HepG2 (cell line): ENCODE results near the gene PLRG1. TPM values are rescaled to one million over a fixed set of nuclear protein-coding genes. Genes with fewer than 3 reads are reported as not detected.

Experiments
- ATAC-seq: fragments of 200-7000 bp; cut with Tn5 transposase; 3 replicates; pipeline ENCODE4 v1.9.1; 2020; ENCODE audit warnings: mild to moderate bottlenecking, moderate library complexity
- BruUV-seq: library from RNA; stranded (reverse); fragments of 400-500 nt; replicated peaks from 2 replicates; lab custom pipeline; 2021; lab: Mats Ljungman, UMichigan
- CTCF ChIA-PET: fragments of 300-600 bp; formaldehyde crosslinking; extraction: SDS; loops from one replicate; lab custom pipeline; 2021; ENCODE audit warnings: low total read pairs, inconsistent platforms, low intra/inter-chr PET ratio; lab: Yijun Ruan, JAX
- POLR2A ChIA-PET: fragments of 350-600 bp; sonication (Branson Sonifier 250); formaldehyde crosslinking; loops from one replicate; lab custom pipeline; 2020; ENCODE audit warnings: antibody characterized with exemption, inconsistent platforms; lab: Yijun Ruan, JAX
- DNase-seq: peaks from one replicate; pipeline ENCODE4 v3.0.0-alpha.2; 2015; ENCODE audit warnings: low spot score
- FAIRE-seq: peaks from 3 replicates; lab custom pipeline; 2011; peaks lifted over from hg19 to GRCh38; lab: Jason Lieb, UNC
- H2AFZ ChIP-seq: one replicate; pipeline ENCODE4 v1.6.1; 2011; ENCODE audit warnings: low read length, inconsistent platforms
- H3K27ac ChIP-seq: fragments of 300-600 bp; 3 replicates; pipeline ENCODE4 v1.8.0; 2011; ENCODE audit warnings: mixed run types, mild to moderate bottlenecking, mixed read lengths, low read length, inconsistent platforms; ENCODE audit not compliant: insufficient read depth; ENCODE audit errors: extremely low read length
- H3K27me3 ChIP-seq, 2 experiments: fragments of 200-600 bp in 1 of 2; 2 replicates in 1 of 2; 3 replicates in 1 of 2; pipeline versions ENCODE4 v1.6.0 to v1.8.0; 2011; ENCODE audit warnings: low read length in 2 of 2, mild to moderate bottlenecking in 2 of 2, moderate library complexity in 2 of 2, inconsistent platforms in 1 of 2; ENCODE audit not compliant: insufficient read depth in 2 of 2, control insufficient read depth in 1 of 2
- H3K36me3 ChIP-seq, 2 experiments: fragments of 200-600 bp in 1 of 2; replicated peaks in 1 of 2; 2 replicates in 1 of 2; 3 replicates in 1 of 2; pipeline versions ENCODE4 v1.5.1 to v1.8.0; 2011; ENCODE audit warnings: low read length in 2 of 2, inconsistent platforms in 1 of 2; ENCODE audit not compliant: insufficient read depth in 2 of 2, control insufficient read depth in 1 of 2
- H3K4me1 ChIP-seq: 2 replicates; pipeline ENCODE4 v1.5.1; 2012; ENCODE audit warnings: low read length, inconsistent platforms; ENCODE audit not compliant: insufficient read depth
- H3K4me2 ChIP-seq: 2 replicates; pipeline ENCODE4 v1.6.0; 2011; ENCODE audit warnings: low read depth, low read length, inconsistent platforms
- H3K4me3 ChIP-seq, 3 experiments: fragments of 200-600 bp in 1 of 3; sonication (generic), shearing (Covaris generic) in 1 of 3; replicated peaks in 1 of 3; 2 replicates each; pipeline ENCODE4 v1.5.1; 2011 to 2016; ENCODE audit warnings: low read length in 3 of 3, inconsistent platforms in 2 of 3, low read depth in 2 of 3, mild to moderate bottlenecking in 2 of 3, control low read depth in 1 of 3, mixed read lengths in 1 of 3; ENCODE audit not compliant: insufficient read depth in 1 of 3
- H3K79me2 ChIP-seq: one replicate; pipeline ENCODE4 v1.6.1; 2011; ENCODE audit warnings: low read length, inconsistent platforms; ENCODE audit not compliant: insufficient read depth
- H3K9ac ChIP-seq: 2 replicates; pipeline ENCODE4 v1.6.0; 2011; ENCODE audit warnings: mild to moderate bottlenecking, low read depth, low read length, inconsistent platforms; ENCODE audit not compliant: insufficient read depth
- H3K9me3 ChIP-seq: 2 replicates; pipeline ENCODE4 v1.5.1; 2012; ENCODE audit warnings: mild to moderate bottlenecking, low read length
- H4K20me1 ChIP-seq: 2 replicates; pipeline ENCODE4 v1.6.0; 2011; ENCODE audit warnings: inconsistent platforms, mild to moderate bottlenecking, low read length, moderate library complexity; ENCODE audit not compliant: insufficient read depth
- GABPB1 ChIP-seq: IDR thresholded peaks from 2 replicates; pipeline ENCODE4 v1.6.1; 2016; ENCODE audit warnings: mild to moderate bottlenecking, missing genetic modification reagents, moderate library complexity, missing compliant biosample characterization
- ISX ChIP-seq: sonication (generic); formaldehyde crosslinking; conservative IDR thresholded peaks from 2 replicates; pipeline ENCODE4 v1.5.0; 2020; ENCODE audit warnings: missing genetic modification reagents
- NFAT5 ChIP-seq: sonication (generic); formaldehyde crosslinking; IDR thresholded peaks from 2 replicates; pipeline ENCODE4 v1.4.0; 2020; ENCODE audit warnings: missing genetic modification reagents
- REXO4 ChIP-seq: sonication (generic); formaldehyde crosslinking; IDR thresholded peaks from 2 replicates; pipeline ENCODE4 v1.8.0; 2022; ENCODE audit warnings: missing genetic modification reagents, mild to moderate bottlenecking, borderline replicate concordance
- ZNF264 ChIP-seq: sonication (generic); formaldehyde crosslinking; IDR thresholded peaks from 2 replicates; pipeline ENCODE4 v1.4.0; 2020; ENCODE audit warnings: missing genetic modification reagents
- ZNF343 ChIP-seq: sonication (generic); formaldehyde crosslinking; IDR thresholded peaks from 2 replicates; pipeline ENCODE4 v1.4.0; 2020; ENCODE audit warnings: mild to moderate bottlenecking, missing genetic modification reagents
- ZNF484 ChIP-seq: sonication (generic); formaldehyde crosslinking; IDR thresholded peaks from 2 replicates; pipeline ENCODE4 v1.5.1; 2020; ENCODE audit warnings: mild to moderate bottlenecking, low read depth, missing genetic modification reagents, borderline replicate concordance
- ZNF660 ChIP-seq: sonication (generic); formaldehyde crosslinking; IDR thresholded peaks from 2 replicates; pipeline ENCODE4 v1.5.1; 2020; ENCODE audit warnings: mild to moderate bottlenecking, low read depth, missing genetic modification reagents, borderline replicate concordance
- WGBS: methylation state at CpG from one replicate; pipeline ENCODE4 v1.1.6; 2017; ENCODE audit warnings: low lambda C conversion rate; 5-methylcytosine and 5-hydroxymethylcytosine counted together
- in situ Hi-C: cut with HindIII; loops from 2 replicates; pipeline ENCODE4 v1.10.0; 2017; ENCODE audit warnings: low pct_unique_long_range_greater_than_20kb; ENCODE audit not compliant: extremely low pct_ligation_motif_present
- intact Hi-C: fragments of 100-400 bp; cut with micrococcal nuclease; formaldehyde crosslinking; loops from one replicate; pipeline ENCODE4 v1.10.0; 2022; ENCODE audit not compliant: unreplicated experiment
- polyA plus RNA-seq, 8 experiments: library from polyadenylated mRNA; depleted of rRNA in 3 of 8; stranded (reverse) in 7 of 8; unstranded in 1 of 8; fragments of >200 nt; fragmentation: Illumina TruSeq in 4 of 8; extraction: Trizol in 4 of 8; gene quantifications; 2 replicates each; pipeline versions ENCODE4 v1.2.1 to v1.2.3, GENCODE V29; 2011 to 2016; ENCODE audit warnings: low read depth in 4 of 8, missing spikeins in 1 of 8, mixed read lengths in 1 of 8; ENCODE audit not compliant: insufficient read depth in 1 of 8
- total RNA-seq, 5 experiments: library from RNA; depleted of rRNA; stranded (reverse); fragments of >200 nt; fragmentation: Illumina TruSeq; extraction: Trizol; gene quantifications; 2 replicates each; pipeline ENCODE4 v1.2.3, GENCODE V29; 2016; ENCODE audit warnings: low read depth in 1 of 5
- TF ChIP-seq, protein P1 (sequence below): sonication (generic); IDR thresholded peaks from 2 replicates; pipeline ENCODE4 v1.6.1; 2016; ENCODE audit warnings: low read depth, borderline replicate concordance
- TF ChIP-seq, protein P2 (sequence below): sonication (generic); formaldehyde crosslinking; IDR thresholded peaks from 2 replicates; pipeline ENCODE4 v1.4.0; 2020; ENCODE audit warnings: missing genetic modification reagents, borderline replicate concordance

Gene PLRG1
- total and polyA plus RNA-seq, 2 of the 13 experiments (the other 11 are each of a cell fraction or from before 2014, with no cell fraction given) = 77.3 to 110 TPM

GRCh38 chr4:154487145-154487544 is 63.1 kb downstream of the PLRG1 start:
- BruUV-seq = no TSS peak
- Histone ChIP-seq H3K27ac (no peak overlapping the region), H3K4me2 (no peak overlapping the region), H3K36me3 (no peaks in the 10 kb centered on the region), H3K4me1 (peaks cover 8% of the 10 kb centered on the region), H3K27me3 (peaks cover 0 to 8% of the 10 kb centered on the region in 2 experiments; a peak in 2 of 5 replicates), H3K4me3 (no peak overlapping the region), H3K9me3 (no peaks in the 10 kb centered on the region), H3K79me2 (no peaks in the 10 kb centered on the region), H4K20me1 (no peaks in the 10 kb centered on the region)
- no peak for DNase-seq
- in situ Hi-C loops = no loop called here
- CTCF ChIA-PET = no interaction called here
- WGBS = 35% methylated on average over 4 of the region's 4 CpGs
- no peak for TF ChIP-seq ZNF484 (CRISPR knock-in tag)
- TF ChIP-seq REXO4 (CRISPR knock-in tag) = no peak
- no peak for TF ChIP-seq GABPB1 (CRISPR knock-in tag)
- no peak for TF ChIP-seq ZNF660 (CRISPR knock-in tag)
- TF ChIP-seq ISX (CRISPR knock-in tag) = no peak
- TF ChIP-seq, protein P1, sequence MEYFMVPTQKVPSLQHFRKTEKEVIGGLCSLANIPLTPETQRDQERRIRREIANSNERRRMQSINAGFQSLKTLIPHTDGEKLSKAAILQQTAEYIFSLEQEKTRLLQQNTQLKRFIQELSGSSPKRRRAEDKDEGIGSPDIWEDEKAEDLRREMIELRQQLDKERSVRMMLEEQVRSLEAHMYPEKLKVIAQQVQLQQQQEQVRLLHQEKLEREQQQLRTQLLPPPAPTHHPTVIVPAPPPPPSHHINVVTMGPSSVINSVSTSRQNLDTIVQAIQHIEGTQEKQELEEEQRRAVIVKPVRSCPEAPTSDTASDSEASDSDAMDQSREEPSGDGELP = no peak
- no peak for TF ChIP-seq NFAT5 (CRISPR knock-in tag)
- no peak for TF ChIP-seq ZNF343
- TF ChIP-seq, protein P2, sequence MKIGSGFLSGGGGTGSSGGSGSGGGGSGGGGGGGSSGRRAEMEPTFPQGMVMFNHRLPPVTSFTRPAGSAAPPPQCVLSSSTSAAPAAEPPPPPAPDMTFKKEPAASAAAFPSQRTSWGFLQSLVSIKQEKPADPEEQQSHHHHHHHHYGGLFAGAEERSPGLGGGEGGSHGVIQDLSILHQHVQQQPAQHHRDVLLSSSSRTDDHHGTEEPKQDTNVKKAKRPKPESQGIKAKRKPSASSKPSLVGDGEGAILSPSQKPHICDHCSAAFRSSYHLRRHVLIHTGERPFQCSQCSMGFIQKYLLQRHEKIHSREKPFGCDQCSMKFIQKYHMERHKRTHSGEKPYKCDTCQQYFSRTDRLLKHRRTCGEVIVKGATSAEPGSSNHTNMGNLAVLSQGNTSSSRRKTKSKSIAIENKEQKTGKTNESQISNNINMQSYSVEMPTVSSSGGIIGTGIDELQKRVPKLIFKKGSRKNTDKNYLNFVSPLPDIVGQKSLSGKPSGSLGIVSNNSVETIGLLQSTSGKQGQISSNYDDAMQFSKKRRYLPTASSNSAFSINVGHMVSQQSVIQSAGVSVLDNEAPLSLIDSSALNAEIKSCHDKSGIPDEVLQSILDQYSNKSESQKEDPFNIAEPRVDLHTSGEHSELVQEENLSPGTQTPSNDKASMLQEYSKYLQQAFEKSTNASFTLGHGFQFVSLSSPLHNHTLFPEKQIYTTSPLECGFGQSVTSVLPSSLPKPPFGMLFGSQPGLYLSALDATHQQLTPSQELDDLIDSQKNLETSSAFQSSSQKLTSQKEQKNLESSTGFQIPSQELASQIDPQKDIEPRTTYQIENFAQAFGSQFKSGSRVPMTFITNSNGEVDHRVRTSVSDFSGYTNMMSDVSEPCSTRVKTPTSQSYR (CRISPR knock-in tag) = no peak
- no peak for TF ChIP-seq ZNF264 (CRISPR knock-in tag)
- TF ChIP-seq, all 625 proteins: peak for 0
- H2AFZ ChIP-seq = no peak overlapping the region
- no peak overlapping the region for H3K9ac ChIP-seq
- POLR2A ChIA-PET = no interaction called here
- FAIRE-seq = no peak
- no peak for ATAC-seq
- intact Hi-C loops = no loop called here
